HAP-1 (cell line): ENCODE data around the gene ANKS3.

Experiments used
- DNase-seq, 2 experiments: peaks; one replicate each; pipeline ENCODE4 v3.0.0-alpha.2; 2016 to 2020; ENCODE audit warnings: low spot score in 2 of 2
- H3K27me3 ChIP-seq: fragments of 250-450 bp; sonication (Bioruptor Pico); 2 replicates; pipeline ENCODE4 v1.5.1; 2020; ENCODE audit warnings: low read depth, mild to moderate bottlenecking, moderate library complexity
- H3K36me3 ChIP-seq: fragments of 250-450 bp; sonication (Bioruptor Pico); replicated peaks from 2 replicates; pipeline ENCODE4 v1.5.1; 2020; ENCODE audit warnings: mild to moderate bottlenecking
- H3K4me1 ChIP-seq: fragments of 250-450 bp; sonication (Bioruptor Pico); 2 replicates; pipeline ENCODE4 v1.5.1; 2020; ENCODE audit warnings: mild to moderate bottlenecking
- H3K4me3 ChIP-seq: fragments of 250-450 bp; sonication (Bioruptor Pico); 2 replicates; pipeline ENCODE4 v1.5.1; 2020; ENCODE audit warnings: mild to moderate bottlenecking, moderate library complexity
- H3K9me3 ChIP-seq: fragments of 250-450 bp; sonication (Bioruptor Pico); 2 replicates; pipeline ENCODE4 v1.5.1; 2020; ENCODE audit warnings: mild to moderate bottlenecking, moderate library complexity
- in situ Hi-C: fragments of 300-500 bp; cut with MboI; formaldehyde crosslinking; loops from 3 replicates; pipeline ENCODE4 v1.14.3; 2020; ENCODE audit warnings: low sequenced_read_pairs, inconsistent platforms, mixed read lengths

Gene ANKS3

GRCh38 chr16:4692460-4693295 lies 41.4 kb downstream of the ANKS3 start:
- no peak for DNase-seq
- peaks cover 5% of the 10 kb centered on the region for H3K4me1 ChIP-seq
- H3K4me3 ChIP-seq: peak overlapping the region; percentile 79
- in situ Hi-C loops: no loop called here
- H3K36me3 ChIP-seq: peaks cover 37% of the 10 kb centered on the region
- H3K27me3 ChIP-seq: no peaks in the 10 kb centered on the region
- H3K9me3 ChIP-seq: no peaks in the 10 kb centered on the region

- in situ Hi-C loops: no loop called here
- no peaks in the 10 kb centered on the region for H3K9me3 ChIP-seq
- H3K4me1 ChIP-seq: peaks cover 5% of the 10 kb centered on the region
- no peak overlapping the region for H3K4me3 ChIP-seq
- H3K36me3 ChIP-seq: peaks cover 31% of the 10 kb centered on the region
- DNase-seq: no peak
- H3K27me3 ChIP-seq: no peaks in the 10 kb centered on the region
These were observed 42.2 kb downstream of the ANKS3 start for GRCh38 chr16:4691666-4692412.

GRCh38 chr16:4690946-4691665 lies 43.0 kb downstream of the ANKS3 start:
- Histone ChIP-seq H3K4me1 (peaks cover 5% of the 10 kb centered on the region), H3K27me3 (no peaks in the 10 kb centered on the region), H3K36me3 (peaks cover 27% of the 10 kb centered on the region), H3K4me3 (no peak overlapping the region), H3K9me3 (no peaks in the 10 kb centered on the region)
- in situ Hi-C loops: no loop called here
- no peak for DNase-seq

- Histone ChIP-seq H3K4me1 (peaks cover 5% of the 10 kb centered on the region), H3K4me3 (no peak overlapping the region), H3K27me3 (no peaks in the 10 kb centered on the region), H3K9me3 (no peaks in the 10 kb centered on the region), H3K36me3 (peaks cover 22% of the 10 kb centered on the region)
- DNase-seq: no peak
- in situ Hi-C loops: no loop called here
These were observed 44.0 kb downstream of the ANKS3 start for GRCh38 chr16:4689864-4690704.

- in situ Hi-C loops: no loop called here
- no peaks in the 10 kb centered on the region for H3K9me3 ChIP-seq
- no peaks in the 10 kb centered on the region for H3K27me3 ChIP-seq
- no peak overlapping the region for H3K4me3 ChIP-seq
- H3K4me1 ChIP-seq: peaks cover 5% of the 10 kb centered on the region
- no peak for DNase-seq
- peaks cover 25% of the 10 kb centered on the region for H3K36me3 ChIP-seq
These were observed 44.9 kb downstream of the ANKS3 start for GRCh38 chr16:4689091-4689671.

- Histone ChIP-seq H3K4me3 (no peak overlapping the region), H3K9me3 (no peaks in the 10 kb centered on the region), H3K36me3 (peaks cover 25% of the 10 kb centered on the region), H3K27me3 (no peaks in the 10 kb centered on the region), H3K4me1 (peaks cover 5% of the 10 kb centered on the region)
- no peak for DNase-seq
- in situ Hi-C loops: no loop called here
These were observed 45.4 kb downstream of the ANKS3 start for GRCh38 chr16:4688674-4689045.

- Histone ChIP-seq H3K4me1 (peaks cover 5% of the 10 kb centered on the region), H3K9me3 (no peaks in the 10 kb centered on the region), H3K4me3 (no peak overlapping the region), H3K27me3 (no peaks in the 10 kb centered on the region), H3K36me3 (peaks cover 26% of the 10 kb centered on the region)
- in situ Hi-C loops: no loop called here
- DNase-seq: no peak
These were observed 46.0 kb downstream of the ANKS3 start for GRCh38 chr16:4687946-4688673.

- in situ Hi-C loops: no loop called here
- peaks cover 27% of the 10 kb centered on the region for H3K36me3 ChIP-seq
These were observed 46.7 kb downstream of the ANKS3 start for GRCh38 chr16:4687416-4687815.

GRCh38 chr16:4686497-4687210 lies 47.4 kb downstream of the ANKS3 start:
- no peak for DNase-seq
- Histone ChIP-seq H3K9me3 (no peaks in the 10 kb centered on the region), H3K27me3 (no peaks in the 10 kb centered on the region), H3K4me3 (no peak overlapping the region), H3K4me1 (no peaks in the 10 kb centered on the region), H3K36me3 (peaks cover 27% of the 10 kb centered on the region)
- in situ Hi-C loops: no loop called here

More at GRCh38 chr16:4687416-4687815, 46.7 kb downstream of the ANKS3 start:
- H3K4me1 ChIP-seq: no peaks in the 10 kb centered on the region
- no peaks in the 10 kb centered on the region for H3K9me3 ChIP-seq
- no peaks in the 10 kb centered on the region for H3K27me3 ChIP-seq
- DNase-seq: no peak
- no peak overlapping the region for H3K4me3 ChIP-seq

GRCh38 chr16:4685776-4686496 lies 48.1 kb downstream of the ANKS3 start:
- no peak for DNase-seq
- no peaks in the 10 kb centered on the region for H3K9me3 ChIP-seq
- in situ Hi-C loops: no loop called here
- no peaks in the 10 kb centered on the region for H3K27me3 ChIP-seq
- no peak overlapping the region for H3K4me3 ChIP-seq
- peaks cover 27% of the 10 kb centered on the region for H3K36me3 ChIP-seq
- H3K4me1 ChIP-seq: no peaks in the 10 kb centered on the region

GRCh38 chr16:4685292-4685691 lies 48.8 kb downstream of the ANKS3 start:
- Histone ChIP-seq H3K36me3 (peaks cover 27% of the 10 kb centered on the region), H3K9me3 (no peaks in the 10 kb centered on the region), H3K4me1 (no peaks in the 10 kb centered on the region), H3K27me3 (no peaks in the 10 kb centered on the region), H3K4me3 (no peak overlapping the region)
- DNase-seq: no peak
- in situ Hi-C loops: no loop called here
